ENCODE measurements around the gene PPME1.

GRCh38 chr11:74123008-74123448 lies 48.1 kb upstream of the PPME1 start:
- TF ChIP-seq, protein P1, sequence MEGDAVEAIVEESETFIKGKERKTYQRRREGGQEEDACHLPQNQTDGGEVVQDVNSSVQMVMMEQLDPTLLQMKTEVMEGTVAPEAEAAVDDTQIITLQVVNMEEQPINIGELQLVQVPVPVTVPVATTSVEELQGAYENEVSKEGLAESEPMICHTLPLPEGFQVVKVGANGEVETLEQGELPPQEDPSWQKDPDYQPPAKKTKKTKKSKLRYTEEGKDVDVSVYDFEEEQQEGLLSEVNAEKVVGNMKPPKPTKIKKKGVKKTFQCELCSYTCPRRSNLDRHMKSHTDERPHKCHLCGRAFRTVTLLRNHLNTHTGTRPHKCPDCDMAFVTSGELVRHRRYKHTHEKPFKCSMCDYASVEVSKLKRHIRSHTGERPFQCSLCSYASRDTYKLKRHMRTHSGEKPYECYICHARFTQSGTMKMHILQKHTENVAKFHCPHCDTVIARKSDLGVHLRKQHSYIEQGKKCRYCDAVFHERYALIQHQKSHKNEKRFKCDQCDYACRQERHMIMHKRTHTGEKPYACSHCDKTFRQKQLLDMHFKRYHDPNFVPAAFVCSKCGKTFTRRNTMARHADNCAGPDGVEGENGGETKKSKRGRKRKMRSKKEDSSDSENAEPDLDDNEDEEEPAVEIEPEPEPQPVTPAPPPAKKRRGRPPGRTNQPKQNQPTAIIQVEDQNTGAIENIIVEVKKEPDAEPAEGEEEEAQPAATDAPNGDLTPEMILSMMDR (IDR thresholded peaks at IDR 0.05; ENCODE audit: low read depth, low read length, poor library complexity, severe bottlenecking), result no peak
- no peak for TF ChIP-seq EZH2phosphoT487 (IDR thresholded peaks at IDR 0.05; ENCODE audit: borderline replicate concordance, low read length)
